ENCODE measurements around the gene CD109.

Gene CD109

DNA sequence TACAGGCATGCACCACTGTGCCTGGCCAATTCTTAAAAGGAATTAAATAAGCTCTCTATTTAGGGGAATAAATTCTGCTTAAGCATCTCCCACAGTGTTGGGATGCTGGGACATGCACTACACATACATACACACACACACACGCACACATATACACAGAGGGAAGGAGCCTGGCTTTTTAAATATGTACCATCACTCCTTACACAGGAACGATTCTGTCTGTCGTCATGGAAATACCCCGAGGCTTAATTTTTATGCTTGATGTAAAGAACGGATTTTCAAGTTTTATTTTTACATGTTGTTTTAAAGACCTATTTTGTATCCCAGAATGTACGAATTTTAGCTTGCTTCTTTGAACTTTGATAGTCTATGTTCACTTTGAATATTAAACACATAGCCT is 95.3 kb downstream of the CD109 start:
- TF ChIP-seq, protein P1, sequence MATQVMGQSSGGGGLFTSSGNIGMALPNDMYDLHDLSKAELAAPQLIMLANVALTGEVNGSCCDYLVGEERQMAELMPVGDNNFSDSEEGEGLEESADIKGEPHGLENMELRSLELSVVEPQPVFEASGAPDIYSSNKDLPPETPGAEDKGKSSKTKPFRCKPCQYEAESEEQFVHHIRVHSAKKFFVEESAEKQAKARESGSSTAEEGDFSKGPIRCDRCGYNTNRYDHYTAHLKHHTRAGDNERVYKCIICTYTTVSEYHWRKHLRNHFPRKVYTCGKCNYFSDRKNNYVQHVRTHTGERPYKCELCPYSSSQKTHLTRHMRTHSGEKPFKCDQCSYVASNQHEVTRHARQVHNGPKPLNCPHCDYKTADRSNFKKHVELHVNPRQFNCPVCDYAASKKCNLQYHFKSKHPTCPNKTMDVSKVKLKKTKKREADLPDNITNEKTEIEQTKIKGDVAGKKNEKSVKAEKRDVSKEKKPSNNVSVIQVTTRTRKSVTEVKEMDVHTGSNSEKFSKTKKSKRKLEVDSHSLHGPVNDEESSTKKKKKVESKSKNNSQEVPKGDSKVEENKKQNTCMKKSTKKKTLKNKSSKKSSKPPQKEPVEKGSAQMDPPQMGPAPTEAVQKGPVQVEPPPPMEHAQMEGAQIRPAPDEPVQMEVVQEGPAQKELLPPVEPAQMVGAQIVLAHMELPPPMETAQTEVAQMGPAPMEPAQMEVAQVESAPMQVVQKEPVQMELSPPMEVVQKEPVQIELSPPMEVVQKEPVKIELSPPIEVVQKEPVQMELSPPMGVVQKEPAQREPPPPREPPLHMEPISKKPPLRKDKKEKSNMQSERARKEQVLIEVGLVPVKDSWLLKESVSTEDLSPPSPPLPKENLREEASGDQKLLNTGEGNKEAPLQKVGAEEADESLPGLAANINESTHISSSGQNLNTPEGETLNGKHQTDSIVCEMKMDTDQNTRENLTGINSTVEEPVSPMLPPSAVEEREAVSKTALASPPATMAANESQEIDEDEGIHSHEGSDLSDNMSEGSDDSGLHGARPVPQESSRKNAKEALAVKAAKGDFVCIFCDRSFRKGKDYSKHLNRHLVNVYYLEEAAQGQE (IDR thresholded peaks at IDR 0.05; ENCODE audit: insufficient read depth in 1 of 2, low read depth in 2 of 2, low read length in 2 of 2) = no peak
- TF ChIP-seq POLR2AphosphoS5 (IDR thresholded peaks at IDR 0.05; ENCODE audit: low read depth, low read length) (no peak), FOXP2 (optimal IDR thresholded peaks at IDR 0.05; ENCODE audit: borderline replicate concordance, extremely low read depth, extremely low read length, insufficient read depth) (no peak), SIN3A (IDR thresholded peaks at IDR 0.05; ENCODE audit: borderline replicate concordance, insufficient read depth, low read length) (no peak), TAF1 (IDR thresholded peaks at IDR 0.05; ENCODE audit: borderline replicate concordance, insufficient read depth, low read length) (no peak)

DNA sequence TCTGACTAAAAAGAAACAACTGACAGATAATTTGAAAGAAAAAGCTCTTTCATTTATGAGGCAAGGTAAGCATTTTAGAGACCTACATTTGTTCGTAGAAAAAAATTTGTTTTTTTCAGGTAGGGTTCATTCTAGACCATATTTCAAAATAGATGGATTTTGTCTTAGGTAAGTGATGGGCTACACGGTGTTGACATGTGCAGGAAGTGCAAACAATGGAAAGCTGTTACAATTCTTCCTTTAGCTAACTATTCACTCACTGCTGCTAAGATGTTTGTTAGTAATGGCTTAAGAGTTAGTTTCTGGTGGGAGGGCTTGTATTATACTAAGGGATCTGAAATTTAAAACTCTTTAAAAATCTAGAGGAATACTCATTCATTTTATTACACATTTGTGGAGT is 96.7 kb downstream of the CD109 start:
- TF ChIP-seq FOXP2 (optimal IDR thresholded peaks at IDR 0.05; ENCODE audit: borderline replicate concordance, extremely low read depth, extremely low read length, insufficient read depth) (no peak), SIN3A (IDR thresholded peaks at IDR 0.05; ENCODE audit: borderline replicate concordance, insufficient read depth, low read length) (no peak), POLR2AphosphoS5 (IDR thresholded peaks at IDR 0.05; ENCODE audit: low read depth, low read length) (no peak), TAF1 (IDR thresholded peaks at IDR 0.05; ENCODE audit: borderline replicate concordance, insufficient read depth, low read length) (no peak)
- TF ChIP-seq, protein P1 (IDR thresholded peaks at IDR 0.05; ENCODE audit: insufficient read depth in 1 of 2, low read depth in 2 of 2, low read length in 2 of 2) = no peak

DNA sequence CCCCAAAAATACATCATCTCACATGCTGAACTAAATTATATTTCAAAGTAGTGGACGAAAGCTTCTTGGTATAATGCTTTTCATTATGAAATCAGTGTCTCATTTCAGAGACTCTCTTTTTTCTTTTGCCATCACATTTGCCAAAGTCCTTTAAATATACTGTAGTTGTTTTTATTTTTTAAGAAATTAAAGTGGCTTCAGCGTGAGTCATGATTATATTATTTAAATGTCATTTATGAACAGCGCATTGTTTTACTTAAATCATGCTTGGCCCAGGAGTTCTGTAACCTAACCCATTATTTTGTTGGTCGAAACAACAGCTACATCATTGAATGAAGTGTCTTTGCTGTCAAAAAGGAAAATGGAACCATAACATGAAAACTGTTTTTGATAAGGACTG is 100.9 kb downstream of the CD109 start:
- no peak for TF ChIP-seq TAF1 (IDR thresholded peaks at IDR 0.05; ENCODE audit: borderline replicate concordance, insufficient read depth, low read length)
- no peak for TF ChIP-seq SIN3A (IDR thresholded peaks at IDR 0.05; ENCODE audit: borderline replicate concordance, insufficient read depth, low read length)
- no peak for TF ChIP-seq FOXP2 (optimal IDR thresholded peaks at IDR 0.05; ENCODE audit: borderline replicate concordance, extremely low read depth, extremely low read length, insufficient read depth)
- TF ChIP-seq, protein P1 (IDR thresholded peaks at IDR 0.05; ENCODE audit: insufficient read depth in 1 of 2, low read depth in 2 of 2, low read length in 2 of 2) = no peak
- no peak for TF ChIP-seq POLR2AphosphoS5 (IDR thresholded peaks at IDR 0.05; ENCODE audit: low read depth, low read length)

DNA sequence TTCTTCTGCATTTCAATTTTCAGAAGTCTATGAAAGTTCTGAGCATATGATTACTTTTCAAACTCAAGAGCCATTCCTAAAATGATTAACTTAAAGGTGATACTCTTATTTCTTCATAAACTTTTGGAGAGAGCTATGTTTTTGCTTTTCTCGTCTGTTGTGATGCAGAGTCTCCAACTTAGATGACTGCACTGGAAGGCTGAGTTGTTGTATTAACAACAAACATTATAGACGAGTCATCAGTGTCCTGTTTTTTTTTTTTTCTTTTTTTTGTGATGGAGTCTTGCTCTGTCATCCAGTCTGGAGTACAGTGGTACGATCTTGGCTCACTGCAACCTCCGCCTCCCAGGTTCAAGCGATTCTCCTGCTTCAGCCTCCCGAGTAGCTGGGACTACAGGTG is 101.9 kb downstream of the CD109 start:
- TF ChIP-seq, protein P1 (IDR thresholded peaks at IDR 0.05; ENCODE audit: insufficient read depth in 1 of 2, low read depth in 2 of 2, low read length in 2 of 2) = no peak
- no peak for TF ChIP-seq SIN3A (IDR thresholded peaks at IDR 0.05; ENCODE audit: borderline replicate concordance, insufficient read depth, low read length)
- no peak for TF ChIP-seq FOXP2 (optimal IDR thresholded peaks at IDR 0.05; ENCODE audit: borderline replicate concordance, extremely low read depth, extremely low read length, insufficient read depth)
- TF ChIP-seq POLR2AphosphoS5 (IDR thresholded peaks at IDR 0.05; ENCODE audit: low read depth, low read length) = no peak
- no peak for TF ChIP-seq TAF1 (IDR thresholded peaks at IDR 0.05; ENCODE audit: borderline replicate concordance, insufficient read depth, low read length)

DNA sequence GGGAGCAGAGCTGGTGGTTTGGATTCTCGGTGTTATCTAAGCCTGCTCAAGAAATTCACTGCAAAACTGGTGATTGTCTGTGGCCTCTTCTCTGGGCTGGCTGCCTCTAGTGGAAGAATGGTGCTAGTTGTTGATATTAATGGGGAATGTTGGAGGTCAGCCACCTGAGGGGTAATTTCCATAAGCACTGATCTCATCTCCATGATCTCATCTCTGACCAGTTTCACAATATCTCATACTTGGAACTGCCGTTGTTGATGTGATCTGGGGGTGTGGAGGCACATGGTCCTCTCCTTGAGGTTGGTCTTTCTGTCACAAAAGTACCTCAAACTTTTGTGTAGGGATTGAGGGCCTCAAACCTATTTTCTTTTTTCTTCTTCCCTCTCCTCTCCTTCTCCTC is 102.6 kb downstream of the CD109 start:
- TF ChIP-seq POLR2AphosphoS5 (IDR thresholded peaks at IDR 0.05; ENCODE audit: low read depth, low read length) (no peak), FOXP2 (optimal IDR thresholded peaks at IDR 0.05; ENCODE audit: borderline replicate concordance, extremely low read depth, extremely low read length, insufficient read depth) (no peak), TAF1 (IDR thresholded peaks at IDR 0.05; ENCODE audit: borderline replicate concordance, insufficient read depth, low read length) (no peak), SIN3A (IDR thresholded peaks at IDR 0.05; ENCODE audit: borderline replicate concordance, insufficient read depth, low read length) (no peak)
- TF ChIP-seq, protein P1 (IDR thresholded peaks at IDR 0.05; ENCODE audit: insufficient read depth in 1 of 2, low read depth in 2 of 2, low read length in 2 of 2) = no peak

Data from PFSK-1 (cell line).